H9 (cell line): Measurements from ENCODE around the gene HOXA4. TPM values are rescaled to one million over a fixed set of nuclear protein-coding genes. Genes with fewer than 3 reads are reported as not detected.
A peak's percentile ranks its signal among the peaks of the same experiment; 100 is the strongest.

Experiments
- DNase-seq: peaks from one replicate; pipeline ENCODE4 v3.0.0-alpha.2; 2017
- H2AFZ ChIP-seq: one replicate; pipeline ENCODE4 v1.6.1; 2013; ENCODE audit warnings: mild to moderate bottlenecking, low read length, control low read depth, moderate library complexity
- H2AK5ac ChIP-seq: 2 replicates; pipeline ENCODE4 v1.6.1; 2013; ENCODE audit warnings: low read length, control low read depth, mixed read lengths; ENCODE audit not compliant: insufficient read length
- H2BK120ac ChIP-seq: one replicate; pipeline ENCODE4 v1.6.1; 2013; ENCODE audit warnings: low read depth, mild to moderate bottlenecking, low read length, control low read depth, inconsistent platforms; ENCODE audit not compliant: poor library complexity, severe bottlenecking
- H2BK12ac ChIP-seq: 2 replicates; pipeline ENCODE4 v1.6.1; 2013; ENCODE audit warnings: low read length, control low read depth, mixed read lengths, low read depth; ENCODE audit not compliant: insufficient read length
- H2BK15ac ChIP-seq: 2 replicates; pipeline ENCODE4 v1.6.1; 2013; ENCODE audit warnings: low read depth, low read length, control low read depth
- H2BK20ac ChIP-seq: one replicate; pipeline ENCODE4 v1.6.1; 2013; ENCODE audit warnings: low read depth, mild to moderate bottlenecking, low read length, control low read depth, inconsistent platforms; ENCODE audit not compliant: poor library complexity, severe bottlenecking
- H2BK5ac ChIP-seq: 2 replicates; pipeline ENCODE4 v1.6.1; 2013; ENCODE audit warnings: low read length, control low read depth, mixed read lengths; ENCODE audit not compliant: insufficient read length
- H3K14ac ChIP-seq: 2 replicates; pipeline ENCODE4 v1.6.1; 2013; ENCODE audit warnings: low read length, control low read depth; ENCODE audit not compliant: insufficient read depth
- H3K18ac ChIP-seq: 2 replicates; pipeline ENCODE4 v1.6.1; 2013; ENCODE audit warnings: low read depth, mild to moderate bottlenecking, mixed read lengths, low read length, control low read depth; ENCODE audit not compliant: insufficient read length
- H3K23ac ChIP-seq: 2 replicates; pipeline ENCODE4 v1.6.1; 2013; ENCODE audit warnings: low read length, control low read depth, mixed read lengths, low read depth; ENCODE audit not compliant: insufficient read length
- H3K23me2 ChIP-seq: 2 replicates; pipeline ENCODE4 v1.6.1; 2013; ENCODE audit warnings: low read depth, mild to moderate bottlenecking, mixed read lengths, low read length, control low read depth; ENCODE audit not compliant: insufficient read length, poor library complexity, severe bottlenecking
- H3K27ac ChIP-seq: 2 replicates; pipeline ENCODE4 v1.5.1; 2013; ENCODE audit warnings: low read length, control low read depth, mixed read lengths, low read depth; ENCODE audit not compliant: insufficient read length
- H3K27me3 ChIP-seq: 2 replicates; pipeline ENCODE4 v1.6.1; 2013; ENCODE audit warnings: low read length, control low read depth, inconsistent platforms; ENCODE audit not compliant: insufficient read depth
- H3K4ac ChIP-seq: 2 replicates; pipeline ENCODE4 v1.6.1; 2013; ENCODE audit warnings: low read depth, mild to moderate bottlenecking, control low read depth, inconsistent platforms, low read length, moderate library complexity
- H3K4me1 ChIP-seq: 2 replicates; pipeline ENCODE4 v1.6.1; 2013; ENCODE audit warnings: low read length, control low read depth, inconsistent platforms; ENCODE audit not compliant: insufficient read depth
- H3K4me2 ChIP-seq: 2 replicates; pipeline ENCODE4 v1.6.1; 2013; ENCODE audit warnings: low read length, control low read depth, mixed read lengths; ENCODE audit not compliant: insufficient read length, insufficient read depth
- H3K56ac ChIP-seq: 2 replicates; pipeline ENCODE4 v1.6.1; 2013; ENCODE audit warnings: low read depth, mild to moderate bottlenecking, mixed read lengths, low read length, control low read depth; ENCODE audit not compliant: insufficient read length
- H3K79me1 ChIP-seq: 2 replicates; pipeline ENCODE4 v1.6.1; 2013; ENCODE audit warnings: low read depth, mild to moderate bottlenecking, moderate library complexity, low read length, control low read depth, inconsistent platforms; ENCODE audit not compliant: insufficient read depth, poor library complexity, severe bottlenecking
- H3K79me2 ChIP-seq: 2 replicates; pipeline ENCODE4 v1.6.1; 2013; ENCODE audit warnings: low read length, control low read depth, inconsistent platforms; ENCODE audit not compliant: insufficient read depth
- H3K9ac ChIP-seq: 2 replicates; pipeline ENCODE4 v1.6.1; 2013; ENCODE audit warnings: low read length, control low read depth, mixed read lengths; ENCODE audit not compliant: insufficient read length; ENCODE audit errors: extremely low read depth
- H3K9me3 ChIP-seq: one replicate; pipeline ENCODE4 v1.6.1; 2013; ENCODE audit warnings: low read depth, low read length, inconsistent platforms; ENCODE audit not compliant: control insufficient read depth
- H3T11ph ChIP-seq: one replicate; pipeline ENCODE4 v1.6.1; 2013; ENCODE audit warnings: mild to moderate bottlenecking, low read length, control low read depth, inconsistent platforms
- H4K20me1 ChIP-seq: one replicate; pipeline ENCODE4 v1.6.1; 2013; ENCODE audit not compliant: control insufficient read depth, insufficient read length, insufficient read depth
- H4K5ac ChIP-seq: 2 replicates; pipeline ENCODE4 v1.6.1; 2013; ENCODE audit warnings: low read depth, mild to moderate bottlenecking, mixed read lengths, low read length, control low read depth; ENCODE audit not compliant: insufficient read length
- H4K8ac ChIP-seq: replicated peaks from 2 replicates; pipeline ENCODE4 v1.6.1; 2013; ENCODE audit warnings: low read length, control low read depth, mixed read lengths, low read depth; ENCODE audit not compliant: insufficient read length
- H4K91ac ChIP-seq: 2 replicates; pipeline ENCODE4 v1.6.1; 2013; ENCODE audit warnings: low read depth, mild to moderate bottlenecking, moderate library complexity, mixed read lengths, low read length, control low read depth; ENCODE audit not compliant: insufficient read length
- H3K27ac Mint-ChIP-seq, 3 experiments: 2 replicates in 2 of 3; 3 replicates in 1 of 3; pipeline ENCODE4 v1.8.0; 2020 to 2021; ENCODE audit warnings: mixed read lengths in 3 of 3, mild to moderate bottlenecking in 1 of 3, moderate library complexity in 1 of 3
- H3K27me3 Mint-ChIP-seq: 2 replicates; pipeline ENCODE4 v1.8.0; 2021; ENCODE audit warnings: low read depth, mild to moderate bottlenecking, moderate library complexity, mixed read lengths
- H3K36me3 Mint-ChIP-seq, 3 experiments: 2 replicates in 2 of 3; 3 replicates in 1 of 3; pipeline ENCODE4 v1.8.0; 2020 to 2021; ENCODE audit warnings: low read depth in 3 of 3, mixed read lengths in 3 of 3; ENCODE audit not compliant: insufficient read depth in 1 of 3
- H3K4me1 Mint-ChIP-seq, 2 experiments: 2 replicates each; pipeline ENCODE4 v1.8.0; 2020; ENCODE audit warnings: mixed read lengths in 2 of 2
- H3K4me3 Mint-ChIP-seq, 2 experiments: 2 replicates in 1 of 2; 3 replicates in 1 of 2; pipeline ENCODE4 v1.8.0; 2020 to 2021; ENCODE audit warnings: mild to moderate bottlenecking in 2 of 2, mixed read lengths in 2 of 2, moderate library complexity in 1 of 2
- H3K9me3 Mint-ChIP-seq, 2 experiments: 2 replicates in 1 of 2; 3 replicates in 1 of 2; pipeline ENCODE4 v1.8.0; 2020; ENCODE audit warnings: mild to moderate bottlenecking in 2 of 2, mixed read lengths in 2 of 2, moderate library complexity in 1 of 2
- CTCF ChIP-seq: fragments of 200-600 bp; sonication (generic); conservative IDR thresholded peaks from 3 replicates; pipeline ENCODE4 v1.8.0; 2021; ENCODE audit warnings: antibody characterized with exemption, mild to moderate bottlenecking
- WGBS: extraction: QIAGEN DNeasy Blood & Tissue Kit; methylation state at CpG from one replicate; pipeline ENCODE4 v1.1.7; 2013; ENCODE audit warnings: missing lambda C conversion rate, low lambda C conversion rate, mixed read lengths; ENCODE audit not compliant: insufficient read length; ENCODE audit errors: extremely low coverage; 5-methylcytosine and 5-hydroxymethylcytosine counted together
- total RNA-seq: library from RNA; stranded (reverse); gene quantifications from 2 replicates; pipeline ENCODE4 v1.2.1, GENCODE V29; 2021

HOXA4 gene
- total RNA-seq, 1 experiment from 2014 or later: not detected

DNA sequence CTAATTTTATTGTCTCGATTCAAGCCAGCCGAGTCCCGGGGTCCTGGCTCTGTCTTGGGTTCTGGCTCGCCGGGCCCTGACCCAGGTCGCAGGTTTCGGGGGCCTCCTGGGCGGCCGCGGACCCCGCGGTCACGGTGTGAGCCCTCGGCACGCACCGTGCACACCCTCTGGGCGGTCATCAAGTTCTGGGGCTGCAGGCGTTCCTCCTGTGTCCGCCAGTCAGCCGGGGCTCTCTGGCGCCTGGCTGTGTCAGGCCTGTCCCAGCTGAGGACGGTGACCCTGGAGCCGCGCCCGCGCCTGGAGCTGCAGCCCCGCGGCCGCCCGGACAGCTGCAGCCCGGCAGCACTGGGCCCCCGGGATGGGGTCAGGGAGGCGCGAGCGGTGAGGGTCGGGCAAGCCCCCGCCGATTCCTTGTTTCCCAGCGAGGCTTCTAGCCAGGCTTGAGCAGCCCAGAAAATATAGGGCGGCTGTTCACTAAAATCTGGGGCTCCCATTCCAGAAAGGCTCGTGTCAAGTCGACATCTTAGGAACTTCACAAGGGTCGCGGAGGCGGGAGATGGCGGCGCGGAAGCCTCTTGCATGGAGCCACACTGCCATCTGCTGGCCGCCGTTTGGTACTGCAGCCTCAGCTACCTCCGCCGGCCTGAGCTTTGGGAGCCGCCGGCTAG is 30.1 kb upstream of the HOXA4 start:
- Histone ChIP-seq H2BK20ac (no peak overlapping the region), H3K9me3 (no peaks in the 10 kb centered on the region), H3K4me1 (no peaks in the 10 kb centered on the region), H3K18ac (no peak overlapping the region), H2AFZ (no peak overlapping the region), H2BK12ac (no peak overlapping the region), H3K14ac (no peak overlapping the region), H3K27me3 (peaks cover 97% of the 10 kb centered on the region), H4K8ac (no peak overlapping the region), H2BK120ac (no peak overlapping the region), H2AK5ac (no peak overlapping the region), H2BK5ac (no peak overlapping the region), H3K23me2 (no peaks in the 10 kb centered on the region), H2BK15ac (no peak overlapping the region), H3K27ac (no peak overlapping the region), H3K9ac (no peak overlapping the region), H4K5ac (no peak overlapping the region), H3K4me2 (peak overlapping the region; percentile 47), H3K79me1 (no peaks in the 10 kb centered on the region), H3T11ph (no peak overlapping the region), H4K91ac (no peak overlapping the region), H3K23ac (no peak overlapping the region), H3K4ac (no peak overlapping the region), H4K20me1 (no peaks in the 10 kb centered on the region), H3K56ac (no peak overlapping the region), H3K79me2 (no peaks in the 10 kb centered on the region)
- Mint-ChIP-seq H3K27me3 (peaks cover 98% of the 10 kb centered on the region), H3K9me3 (peaks cover 13% of the 10 kb centered on the region in 2 experiments), H3K4me3 (peak overlapping the region; percentile 37 to 60; a peak in 3 of 5 replicates), H3K36me3 (peaks cover 0 to 2% (median 0%) of the 10 kb centered on the region in 3 experiments; a peak in 2 of 7 replicates), H3K4me1 (peaks cover 3 to 14% of the 10 kb centered on the region in 2 experiments), H3K27ac (no peak overlapping the region)
- DNase-seq: peak; percentile 87
- no CpG with 5 or more reads among the region's 54 CpGs for WGBS
- peak; percentile 98 for TF ChIP-seq CTCF
